Measurements from ENCODE around the gene ESPN.

GRCh38 chr1:6496365-6496721, 71.8 kb downstream of the ESPN start:
- TF ChIP-seq POLR2AphosphoS5 (IDR thresholded peaks at IDR 0.05; ENCODE audit: low read depth, low read length) (no peak), POLR2A (IDR thresholded peaks at IDR 0.05; ENCODE audit: low read depth, low read length) (no peak), TAF1 (IDR thresholded peaks at IDR 0.05; ENCODE audit: low read depth, low read length) (no peak), SPI1 (IDR thresholded peaks at IDR 0.05; ENCODE audit: low read depth, low read length) (no peak)

Data from GM12891 (cell line).